Stomach (tissue), 4 donors: Measurements from ENCODE around the gene KANSL3.

Experiments
- CTCF ChIP-seq, 7 experiments: fragments of 450-650 bp in 4 of 7; fragments of 200-600 bp in 3 of 7; sonication (generic) in 3 of 7; IDR thresholded peaks; one replicate each; pipeline ENCODE4 v1.5.1; 2016 to 2019; ENCODE audit warnings: antibody characterized with exemption in 7 of 7, control low read depth in 2 of 7, mild to moderate bottlenecking in 1 of 7
- EP300 ChIP-seq: sonication (generic); formaldehyde crosslinking; IDR thresholded peaks from one replicate; pipeline ENCODE4 v1.6.1; 2017; ENCODE audit warnings: antibody characterized with exemption
- POLR2A ChIP-seq, 4 donors: fragments of 450-650 bp; IDR thresholded peaks; one replicate each; pipeline ENCODE4 v1.6.1; 2016; ENCODE audit warnings: antibody characterized with exemption in 4 of 4, control low read depth in 2 of 4, mild to moderate bottlenecking in 1 of 4, moderate library complexity in 1 of 4
- POLR2AphosphoS5 ChIP-seq, 3 donors: sonication (generic); formaldehyde crosslinking; IDR thresholded peaks; one replicate each; pipeline ENCODE4 v1.6.1; 2016; ENCODE audit warnings: antibody characterized with exemption in 3 of 3

- TF ChIP-seq CTCF (IDR thresholded peaks at IDR 0.05) = no peak
- TF ChIP-seq POLR2A (IDR thresholded peaks at IDR 0.05) = no peak
- TF ChIP-seq POLR2AphosphoS5 (IDR thresholded peaks at IDR 0.05) = no peak
- no peak for TF ChIP-seq EP300
Observed at GRCh38 chr2:96548558-96549465, 89.3 kb downstream of the KANSL3 start.
